ENCODE data around the gene RNF130. TPM values are rescaled to one million over a fixed set of nuclear protein-coding genes. Genes with fewer than 3 reads are reported as not detected.

The RNF130 gene
- total RNA-seq, 1 donor from 2014 or later: 43.4 TPM

DNA sequence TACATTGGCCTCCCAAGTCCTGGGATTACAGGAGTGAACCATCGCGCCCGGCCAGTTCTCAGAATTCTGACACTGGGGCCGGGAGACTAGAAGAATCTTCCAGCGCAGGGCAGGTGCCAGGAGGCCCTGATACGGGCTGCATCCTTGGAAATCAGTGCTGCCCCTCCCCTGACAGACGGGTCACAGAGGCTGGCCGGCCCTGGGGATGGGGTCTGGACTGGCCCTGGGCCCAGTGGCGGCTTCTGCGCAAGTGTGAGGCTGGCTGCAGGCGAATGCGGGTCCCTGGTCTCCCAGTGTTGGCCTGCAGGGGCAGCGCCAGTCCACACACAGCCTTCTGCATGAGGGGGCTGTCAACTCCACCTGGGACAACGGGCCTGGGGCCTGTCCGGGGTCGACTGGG, 163.0 kb downstream of the RNF130 start:
- H3K27ac Mint-ChIP-seq (ENCODE audit: unreplicated experiment): no peak overlapping the region
- no peaks in the 10 kb centered on the region for H3K9me3 Mint-ChIP-seq (ENCODE audit: low read depth)
- peak overlapping the region; percentile 67 for H3K4me3 Mint-ChIP-seq (ENCODE audit: unreplicated experiment)
- peak; percentile 92 for DNase-seq (ENCODE audit: low spot score)
- no peaks in the 10 kb centered on the region for H3K27me3 Mint-ChIP-seq (ENCODE audit: low read depth)
- peaks cover 17% of the 10 kb centered on the region for H3K4me1 Mint-ChIP-seq (ENCODE audit: low read depth)
- TF ChIP-seq, protein P1, sequence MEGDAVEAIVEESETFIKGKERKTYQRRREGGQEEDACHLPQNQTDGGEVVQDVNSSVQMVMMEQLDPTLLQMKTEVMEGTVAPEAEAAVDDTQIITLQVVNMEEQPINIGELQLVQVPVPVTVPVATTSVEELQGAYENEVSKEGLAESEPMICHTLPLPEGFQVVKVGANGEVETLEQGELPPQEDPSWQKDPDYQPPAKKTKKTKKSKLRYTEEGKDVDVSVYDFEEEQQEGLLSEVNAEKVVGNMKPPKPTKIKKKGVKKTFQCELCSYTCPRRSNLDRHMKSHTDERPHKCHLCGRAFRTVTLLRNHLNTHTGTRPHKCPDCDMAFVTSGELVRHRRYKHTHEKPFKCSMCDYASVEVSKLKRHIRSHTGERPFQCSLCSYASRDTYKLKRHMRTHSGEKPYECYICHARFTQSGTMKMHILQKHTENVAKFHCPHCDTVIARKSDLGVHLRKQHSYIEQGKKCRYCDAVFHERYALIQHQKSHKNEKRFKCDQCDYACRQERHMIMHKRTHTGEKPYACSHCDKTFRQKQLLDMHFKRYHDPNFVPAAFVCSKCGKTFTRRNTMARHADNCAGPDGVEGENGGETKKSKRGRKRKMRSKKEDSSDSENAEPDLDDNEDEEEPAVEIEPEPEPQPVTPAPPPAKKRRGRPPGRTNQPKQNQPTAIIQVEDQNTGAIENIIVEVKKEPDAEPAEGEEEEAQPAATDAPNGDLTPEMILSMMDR (IDR thresholded peaks at IDR 0.05): peak; percentile 11
- peaks cover 5% of the 10 kb centered on the region for H3K36me3 Mint-ChIP-seq (ENCODE audit: low read depth)

- Mint-ChIP-seq H3K27me3 (ENCODE audit: low read depth) (no peaks in the 10 kb centered on the region), H3K4me1 (ENCODE audit: low read depth) (peaks cover 17% of the 10 kb centered on the region), H3K36me3 (ENCODE audit: low read depth) (peaks cover 6% of the 10 kb centered on the region), H3K27ac (ENCODE audit: unreplicated experiment) (peak within 1 kb of the TSS; percentile 88), H3K9me3 (ENCODE audit: low read depth) (no peaks in the 10 kb centered on the region), H3K4me3 (ENCODE audit: unreplicated experiment) (peak within 1 kb of the TSS; percentile 89)
- DNase-seq (ENCODE audit: low spot score): peak; percentile 59
- TF ChIP-seq, protein P1 (IDR thresholded peaks at IDR 0.05): peak; percentile 64
These were observed 163.8 kb downstream of the RNF130 start, which contains the start of gene TBC1D9B for GRCh38 chr5:179907556-179908324. Gene TBC1D9B, minus strand, starts transcription at chr5:179907897. Its CDS starts 76 bp downstream, at chr5:179907821.

- Mint-ChIP-seq H3K9me3 (ENCODE audit: low read depth) (no peaks in the 10 kb centered on the region), H3K4me3 (ENCODE audit: unreplicated experiment) (peak overlapping the region; percentile 89), H3K27me3 (ENCODE audit: low read depth) (no peaks in the 10 kb centered on the region), H3K4me1 (ENCODE audit: low read depth) (peaks cover 17% of the 10 kb centered on the region), H3K36me3 (ENCODE audit: low read depth) (peaks cover 8% of the 10 kb centered on the region), H3K27ac (ENCODE audit: unreplicated experiment) (peak overlapping the region; percentile 88)
- TF ChIP-seq, protein P1 (IDR thresholded peaks at IDR 0.05): no peak
- peak; percentile 77 for DNase-seq (ENCODE audit: low spot score)
These were observed 164.6 kb downstream of the RNF130 start for GRCh38 chr5:179906795-179907555.

DNA sequence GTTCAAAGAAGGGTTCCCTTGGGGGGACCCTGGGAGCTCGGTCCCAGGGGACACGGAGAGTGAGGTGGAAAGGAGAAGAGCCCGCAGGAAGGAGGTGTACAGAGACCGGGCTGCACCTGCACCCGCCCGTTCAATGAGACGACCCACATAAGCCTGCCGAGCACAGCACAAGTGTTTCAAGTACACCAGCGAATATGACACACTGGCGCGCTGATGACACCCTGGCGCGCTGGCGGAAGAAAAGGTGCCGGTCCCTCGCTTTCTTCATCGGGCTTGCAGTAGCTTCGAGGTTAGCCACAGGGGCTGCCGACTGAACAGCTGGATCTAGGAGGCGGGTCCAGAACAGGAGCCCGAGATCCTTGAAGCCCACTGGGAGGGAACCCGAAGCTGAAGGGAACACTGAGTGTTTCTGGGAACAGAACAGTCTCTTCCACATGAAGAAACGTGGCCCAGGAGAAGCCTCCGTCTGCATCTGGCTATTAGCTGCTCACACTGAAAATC, 165.2 kb downstream of the RNF130 start:
- DNase-seq (ENCODE audit: low spot score): peak; percentile 75
- Mint-ChIP-seq H3K4me1 (ENCODE audit: low read depth) (peaks cover 17% of the 10 kb centered on the region), H3K9me3 (ENCODE audit: low read depth) (no peaks in the 10 kb centered on the region), H3K27ac (ENCODE audit: unreplicated experiment) (peak overlapping the region; percentile 71), H3K4me3 (ENCODE audit: unreplicated experiment) (peak overlapping the region; percentile 89), H3K36me3 (ENCODE audit: low read depth) (peaks cover 8% of the 10 kb centered on the region), H3K27me3 (ENCODE audit: low read depth) (no peaks in the 10 kb centered on the region)
- TF ChIP-seq, protein P1 (IDR thresholded peaks at IDR 0.05): no peak

DNA sequence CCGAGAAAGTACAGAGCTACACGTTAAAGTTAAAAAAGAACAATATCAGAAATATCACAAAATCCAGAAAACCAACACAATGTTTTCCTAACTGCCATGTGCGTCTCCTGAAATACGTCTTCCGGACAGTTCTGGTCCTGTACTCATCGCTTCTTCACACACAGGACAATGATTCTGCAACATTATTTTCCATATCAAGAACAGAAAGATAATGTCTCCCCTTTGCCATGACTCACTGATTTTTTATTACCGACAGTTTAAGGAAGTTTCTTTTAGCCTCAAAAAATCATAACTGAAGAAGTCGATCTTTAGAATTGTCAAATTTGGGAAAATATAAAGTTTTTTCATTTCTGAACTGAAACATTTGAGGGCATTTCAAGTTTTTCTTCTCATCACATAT, 166.4 kb downstream of the RNF130 start:
- no peak for DNase-seq (ENCODE audit: low spot score)
- TF ChIP-seq, protein P1 (IDR thresholded peaks at IDR 0.05): no peak
- H3K4me1 Mint-ChIP-seq (ENCODE audit: low read depth): peaks cover 17% of the 10 kb centered on the region
- H3K27ac Mint-ChIP-seq (ENCODE audit: unreplicated experiment): no peak overlapping the region
- no peaks in the 10 kb centered on the region for H3K9me3 Mint-ChIP-seq (ENCODE audit: low read depth)
- no peaks in the 10 kb centered on the region for H3K27me3 Mint-ChIP-seq (ENCODE audit: low read depth)
- H3K36me3 Mint-ChIP-seq (ENCODE audit: low read depth): peaks cover 8% of the 10 kb centered on the region
- no peak overlapping the region for H3K4me3 Mint-ChIP-seq (ENCODE audit: unreplicated experiment)

Measured in chondrocyte (in vitro differentiated cells).